Measurements from ENCODE around the gene GPR151.

Gene GPR151

DNA sequence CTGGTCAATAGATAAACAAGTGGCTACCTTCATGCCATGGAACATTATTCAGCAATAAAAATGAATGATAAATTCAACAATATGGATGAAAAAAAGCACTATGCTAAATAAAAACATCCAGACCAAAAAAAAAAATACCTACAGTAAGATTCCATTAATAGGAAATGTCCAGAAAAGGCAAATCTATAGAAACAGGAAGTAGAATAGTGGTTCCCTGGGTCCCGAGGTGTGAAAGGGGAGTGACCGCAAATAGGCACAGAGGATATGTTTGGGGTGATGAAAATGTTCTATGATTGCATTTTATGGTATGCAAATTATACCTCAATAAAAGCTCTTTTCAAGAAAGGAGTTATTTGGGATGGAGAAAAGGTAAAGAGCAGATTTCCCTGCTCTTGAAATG, 3.6 kb upstream of the GPR151 start:
- DNase-seq = no peak

DNA sequence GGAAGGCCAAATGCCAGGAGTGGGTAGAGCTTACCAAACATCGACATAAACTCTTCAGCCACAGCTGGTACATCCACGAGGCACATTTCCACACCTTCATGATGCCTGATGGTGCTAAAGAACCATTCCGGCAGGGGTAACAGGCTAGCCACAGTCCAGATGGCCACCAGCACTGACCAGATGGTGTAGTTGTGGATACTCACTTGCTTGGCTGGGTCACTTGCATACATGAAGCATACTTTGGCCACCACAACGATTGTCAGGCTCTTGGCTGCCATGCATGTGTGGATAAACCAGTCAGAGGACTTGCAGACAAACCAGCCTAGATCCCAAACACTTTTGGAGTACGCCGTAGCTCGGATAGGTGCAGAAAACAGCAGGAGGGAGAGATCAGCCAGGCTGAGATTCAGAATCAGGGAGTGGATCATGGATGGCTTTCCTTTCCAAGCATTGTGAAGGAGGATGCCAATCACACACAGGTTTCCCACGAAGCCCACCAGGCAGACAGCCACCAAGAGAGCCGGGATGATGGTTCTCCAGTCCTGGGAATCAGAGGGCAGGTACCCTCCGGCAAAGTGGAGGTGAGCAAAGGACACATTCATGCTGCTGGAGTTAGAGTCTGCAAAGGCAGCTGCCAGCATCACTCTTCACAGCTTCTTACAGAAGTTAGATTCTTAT, 378 bp downstream of the GPR151 start:
- DNase-seq = no peak

DNA sequence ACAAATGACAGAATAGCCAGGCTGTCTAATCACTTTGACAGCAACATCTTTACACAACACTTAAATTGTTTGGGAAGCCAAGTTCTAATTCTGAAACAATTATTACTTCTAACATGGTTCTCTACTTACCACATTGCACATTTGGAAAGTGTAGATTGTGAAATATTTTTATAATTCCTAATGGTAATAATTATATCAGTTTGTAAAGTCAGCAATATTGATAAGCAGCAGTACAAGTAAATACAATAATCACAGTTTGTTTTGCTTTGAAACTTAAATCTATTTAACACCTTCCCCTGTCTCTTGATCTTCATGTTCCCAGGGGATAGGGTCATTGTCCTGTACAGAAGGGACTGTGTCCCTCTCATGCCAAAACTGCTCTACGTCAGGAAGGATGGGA, 1.4 kb downstream of the GPR151 start:
- no peak for DNase-seq

DNA sequence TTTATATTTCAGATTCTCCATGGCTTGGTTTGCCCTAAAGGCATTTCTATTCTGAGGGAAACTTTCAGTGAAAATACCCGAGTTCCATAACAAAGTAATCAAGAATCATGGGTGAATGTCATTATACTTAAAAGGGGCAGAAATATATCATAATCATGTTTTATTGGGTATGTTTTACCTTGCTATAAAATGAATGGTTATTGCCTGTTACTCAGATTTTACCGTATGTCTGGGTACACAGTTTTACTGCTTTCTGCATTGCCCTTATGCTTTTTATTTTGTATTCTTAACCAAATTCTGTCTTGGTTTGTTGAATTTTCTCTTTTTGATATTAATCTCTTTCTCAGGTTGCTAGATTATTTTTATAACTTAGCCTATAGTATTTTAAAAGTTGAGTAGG, 2.5 kb downstream of the GPR151 start:
- no peak for DNase-seq

DNA sequence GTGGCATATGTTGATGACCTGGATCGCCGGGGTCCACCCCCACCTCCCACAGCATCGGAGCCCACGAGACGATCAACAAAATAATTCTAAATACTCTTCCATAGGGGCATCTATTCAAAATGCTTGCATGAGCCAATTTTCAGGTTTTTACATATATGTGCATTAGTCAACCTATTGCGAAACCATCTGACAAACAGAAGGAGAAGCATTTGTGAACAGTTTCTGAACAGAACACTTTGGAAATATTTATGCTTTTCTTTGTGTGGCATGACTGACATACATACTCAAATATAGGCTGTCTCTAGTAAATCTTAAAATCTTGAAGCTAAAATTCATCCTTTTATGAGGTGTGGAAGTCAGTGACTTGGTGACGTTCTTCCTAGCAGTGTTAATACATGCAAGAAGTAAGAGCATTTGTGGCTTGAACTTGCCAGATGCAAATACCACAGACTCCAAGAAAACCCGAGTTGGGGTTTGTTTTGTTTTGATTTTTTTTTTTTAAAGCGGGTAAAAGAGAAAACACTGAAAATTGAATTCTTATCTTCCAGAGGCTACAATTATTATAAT, 5.3 kb downstream of the GPR151 start:
- no peak for DNase-seq

DNA sequence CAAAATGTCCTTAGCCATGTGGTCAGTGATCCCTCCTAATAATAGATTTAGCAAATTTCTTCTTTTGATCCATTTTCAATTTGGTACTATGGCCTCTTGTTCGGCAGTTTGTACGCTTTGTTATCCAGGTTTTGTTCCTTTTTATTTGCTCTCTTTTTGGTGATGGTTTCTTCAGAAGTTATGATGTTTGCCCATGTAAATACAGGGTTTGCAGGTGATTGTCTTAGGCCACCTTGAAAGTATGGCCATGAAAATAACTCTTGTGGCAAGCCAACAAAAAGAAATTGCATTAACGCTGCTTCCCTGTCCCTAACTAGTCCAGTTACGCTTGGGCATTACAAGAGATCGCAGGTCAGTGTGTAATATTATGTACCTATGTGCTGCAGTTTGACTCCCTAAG, 8.6 kb downstream of the GPR151 start:
- no peak for DNase-seq

DNA sequence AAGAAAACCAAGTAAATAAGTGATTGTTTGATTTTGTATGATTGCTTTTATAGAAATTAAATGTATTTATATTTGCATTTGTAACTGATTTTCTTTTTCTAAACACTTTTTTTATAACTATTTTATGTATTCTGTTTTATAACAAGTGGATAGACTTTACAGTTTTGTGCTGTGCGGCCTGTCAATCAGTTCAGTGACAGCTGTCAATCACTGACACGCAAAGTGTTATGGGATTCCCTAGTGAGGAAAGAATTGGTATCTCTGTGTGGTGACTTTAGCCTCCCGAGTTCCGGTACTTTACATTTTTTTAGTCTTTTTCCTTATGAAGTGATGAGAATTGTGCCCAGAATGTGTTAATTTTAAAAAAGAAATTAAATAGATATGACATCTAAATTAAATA, 16.3 kb downstream of the GPR151 start:
- no peak for DNase-seq

DNA sequence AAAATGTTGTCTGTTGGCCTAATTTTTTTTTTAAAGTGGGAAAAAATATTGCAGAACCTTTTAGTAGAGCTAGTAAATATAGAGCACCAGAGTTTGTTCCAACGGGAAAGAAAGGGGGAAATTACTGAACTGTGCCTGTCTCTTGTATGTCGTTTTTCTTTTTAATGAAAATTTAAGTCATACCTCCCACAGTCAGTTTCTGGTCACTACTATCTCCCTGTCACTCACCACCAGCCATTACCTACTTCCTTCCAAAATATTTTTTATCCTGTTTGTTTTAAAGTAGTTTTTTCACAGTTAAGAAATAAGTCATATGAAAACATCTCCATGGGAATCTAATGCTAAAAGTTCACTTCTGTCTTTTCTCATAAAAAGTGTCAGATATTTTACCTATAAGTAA, 21.3 kb downstream of the GPR151 start:
- no peak for DNase-seq

DNA sequence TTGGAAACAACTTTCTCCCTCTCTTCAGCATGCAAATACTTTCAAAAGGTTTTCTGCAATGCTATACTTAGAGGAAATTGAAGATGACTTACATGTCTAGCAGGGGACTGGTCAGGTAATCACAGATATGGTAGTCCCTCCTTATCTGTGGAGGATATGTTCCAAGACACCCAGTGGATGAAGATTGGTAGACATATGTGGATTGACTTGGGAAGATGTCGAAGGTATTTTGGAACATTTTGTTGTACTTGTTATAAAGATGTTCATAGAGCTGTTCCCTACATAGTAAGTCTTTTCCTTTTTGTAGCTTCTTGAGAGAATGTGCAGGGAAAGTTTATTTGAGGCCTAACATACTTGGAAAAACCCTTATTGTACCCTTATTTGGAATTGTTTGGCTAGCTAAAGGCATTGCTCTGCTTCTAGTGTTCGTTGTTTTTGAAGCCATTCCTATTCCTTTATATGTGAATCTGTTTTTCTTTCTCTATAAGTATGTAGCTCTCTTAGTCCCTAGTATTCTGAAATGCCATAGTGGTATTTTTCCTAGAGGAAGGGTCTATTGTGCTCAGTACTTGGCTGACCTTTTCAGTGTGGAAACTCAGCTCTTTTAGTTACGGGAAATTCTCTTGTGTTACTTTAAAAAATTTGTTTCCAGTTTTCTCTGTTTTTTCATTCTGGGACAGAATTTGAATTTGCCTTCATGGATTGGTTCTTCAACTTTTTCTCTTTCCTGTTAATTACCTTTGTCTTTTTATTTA, 25.7 kb downstream of the GPR151 start:
- no peak for DNase-seq

DNA sequence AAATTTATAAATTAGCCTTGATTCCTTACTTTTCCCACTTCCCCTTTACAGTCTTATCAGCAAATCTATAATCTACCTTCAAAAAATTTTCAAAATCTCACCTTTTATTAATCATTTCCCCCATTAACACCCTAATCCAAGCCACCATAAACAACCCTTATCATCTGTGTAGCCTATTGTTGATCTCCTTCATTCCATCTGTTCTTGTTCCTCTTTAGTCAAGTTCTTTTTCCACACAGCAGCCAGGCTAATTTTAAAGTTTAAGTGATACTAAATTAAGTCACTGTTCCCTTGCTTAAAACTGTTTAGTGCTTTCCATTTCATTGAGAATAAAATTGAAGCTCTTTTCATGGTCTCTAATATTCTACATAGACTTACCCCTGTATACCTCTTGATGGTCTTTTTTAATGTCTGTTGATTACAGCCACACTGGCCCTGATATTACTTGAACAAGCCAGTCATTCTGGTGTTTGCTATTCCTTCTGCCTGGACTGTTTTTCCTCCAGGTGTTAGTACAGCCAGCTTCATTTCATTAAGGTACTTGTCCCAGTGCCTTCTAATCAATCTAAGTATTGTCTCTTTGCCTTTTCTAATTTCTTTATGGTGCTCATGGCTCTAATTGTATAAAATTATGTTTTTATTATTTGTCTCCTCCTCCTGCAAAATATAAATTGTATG, 31.1 kb downstream of the GPR151 start:
- DNase-seq = no peak

DNA sequence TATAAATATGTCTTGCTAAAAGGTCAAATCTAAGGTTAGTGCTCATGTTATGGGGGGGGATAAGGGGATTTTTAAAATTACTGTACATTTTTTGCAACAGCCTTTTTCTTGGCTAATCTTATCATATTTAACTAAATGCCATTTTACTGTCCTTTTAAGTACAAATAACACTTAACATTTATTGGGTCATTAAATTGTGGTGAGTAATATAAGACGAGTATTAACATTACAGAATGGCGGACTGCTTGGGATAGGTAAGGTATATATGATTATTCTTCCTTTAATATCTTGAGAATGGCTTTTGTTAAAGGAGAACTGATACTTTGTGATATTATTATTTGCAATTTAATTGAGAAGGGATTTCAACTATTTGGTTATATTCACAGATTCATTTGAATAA, 33.2 kb downstream of the GPR151 start:
- DNase-seq = no peak

DNA sequence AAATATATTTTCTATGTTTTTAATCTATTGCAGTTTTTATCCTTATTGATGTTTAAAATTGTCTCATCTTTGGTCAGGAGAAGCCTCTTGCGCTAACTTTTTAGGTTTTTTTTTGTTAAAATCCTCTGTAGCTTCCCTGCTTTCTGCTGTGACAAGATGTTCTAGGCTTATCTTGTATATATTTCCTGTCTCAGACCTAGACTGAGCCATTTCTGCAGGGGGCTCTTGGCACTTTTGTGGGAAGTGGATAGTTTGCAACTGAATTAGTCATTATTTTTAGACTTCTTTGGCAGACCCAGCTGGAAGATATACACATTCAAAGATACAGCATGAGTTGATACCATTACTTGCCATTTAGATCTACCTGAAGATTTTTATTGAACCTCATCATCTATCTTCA, 40.1 kb downstream of the GPR151 start:
- DNase-seq = no peak

DNA sequence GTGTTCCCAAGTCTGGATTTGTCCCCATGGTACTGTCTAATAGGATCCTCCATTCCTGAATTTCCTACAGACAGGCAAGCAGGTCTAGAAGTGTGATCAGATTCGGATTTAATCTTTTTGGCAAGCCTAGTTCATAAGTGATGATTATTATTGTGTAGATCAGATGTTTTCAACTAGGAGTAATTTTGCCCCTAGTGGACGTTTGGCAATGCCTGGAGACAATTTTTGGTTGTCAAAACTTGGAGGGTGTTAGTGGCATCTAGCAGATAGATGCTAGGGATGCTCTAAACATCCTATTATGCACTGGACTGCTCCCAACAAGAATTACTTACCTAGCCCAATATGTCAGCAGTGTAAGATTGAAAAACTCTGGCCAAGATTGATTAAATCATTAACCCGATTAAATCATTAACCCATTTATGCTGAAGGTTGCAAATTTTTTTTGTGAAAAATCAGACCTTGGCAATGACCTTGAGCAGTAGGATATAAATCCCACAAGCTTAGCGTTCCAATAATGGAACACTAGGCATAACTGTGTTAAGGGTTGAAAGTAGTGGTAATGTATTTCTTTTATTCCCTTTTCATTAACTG, 40.7 kb downstream of the GPR151 start:
- no peak for DNase-seq

DNA sequence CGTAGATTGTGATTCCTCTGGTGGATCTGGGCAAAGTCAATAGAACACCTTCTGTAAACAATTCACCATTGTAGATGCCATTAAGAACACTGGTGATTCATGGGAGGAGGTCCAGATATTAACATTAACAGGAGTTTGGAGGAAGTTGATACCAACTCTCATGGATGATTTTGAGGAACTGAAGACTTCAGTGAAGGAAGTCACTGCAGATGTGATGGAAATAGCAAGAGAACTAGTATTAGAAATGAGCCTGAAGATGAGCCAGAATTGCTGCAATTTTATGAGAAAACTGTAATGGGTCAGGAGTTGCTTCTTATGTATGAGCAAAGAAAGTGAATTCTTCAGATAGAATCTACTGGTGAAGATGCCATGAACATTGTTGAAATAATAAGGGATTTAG, 41.9 kb downstream of the GPR151 start:
- DNase-seq = no peak

DNA sequence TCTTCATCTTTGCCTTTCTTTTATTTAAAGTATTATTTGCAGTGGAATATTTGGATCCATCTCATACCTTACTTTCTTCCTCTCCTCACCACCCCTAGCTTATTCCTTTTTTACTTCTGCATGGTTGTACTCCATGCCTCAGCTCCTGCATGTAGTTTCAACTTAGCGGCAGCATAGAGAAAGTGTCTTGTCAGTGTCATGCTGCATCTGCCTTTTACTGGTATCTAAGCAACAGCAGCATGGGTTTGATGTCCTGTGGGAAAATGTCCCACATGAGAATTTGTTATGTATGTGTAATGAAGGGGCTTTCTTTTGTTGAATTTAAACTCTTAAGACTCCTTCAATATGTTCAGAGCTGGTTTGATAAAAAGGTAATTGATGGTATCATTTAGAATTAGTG, 48.2 kb downstream of the GPR151 start:
- DNase-seq = no peak

DNA sequence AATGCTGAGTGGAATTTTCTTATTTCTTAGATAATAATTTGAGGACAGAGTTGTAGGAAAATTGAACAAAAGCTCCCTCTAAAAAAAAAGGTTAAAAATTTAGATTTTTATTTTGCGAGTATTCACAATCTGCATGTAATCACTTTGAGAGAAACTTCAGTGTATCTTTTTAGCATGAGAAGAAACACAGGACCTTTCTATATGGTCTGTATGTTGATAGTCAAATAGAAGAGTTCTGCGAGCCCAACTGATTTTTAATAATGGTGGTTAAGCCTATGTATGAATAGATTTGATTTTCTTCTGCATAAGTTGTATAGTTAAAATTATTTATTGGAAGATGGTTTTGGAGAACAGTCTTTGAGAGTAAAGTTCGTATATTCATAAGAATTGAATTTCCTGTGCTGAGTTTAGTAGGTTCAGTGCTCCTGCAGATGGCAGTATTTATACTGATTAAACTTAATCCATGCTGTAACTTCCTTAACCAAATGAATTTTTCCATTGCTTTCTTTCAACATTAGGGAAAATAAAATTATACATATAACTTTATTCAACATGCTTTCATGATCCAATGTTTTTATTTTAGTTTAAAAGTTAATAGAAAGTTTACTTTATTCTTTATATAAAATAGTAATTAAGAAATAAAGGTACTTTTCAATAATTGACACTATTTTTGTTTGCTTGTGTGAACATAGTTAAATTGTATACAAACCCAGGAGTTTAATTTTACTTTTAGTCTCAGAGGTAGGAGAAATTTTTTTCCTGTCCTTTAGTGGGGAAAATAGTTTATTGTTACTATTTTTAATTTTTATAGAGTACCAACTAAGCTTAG, 49.3 kb downstream of the GPR151 start:
- no peak for DNase-seq

DNA sequence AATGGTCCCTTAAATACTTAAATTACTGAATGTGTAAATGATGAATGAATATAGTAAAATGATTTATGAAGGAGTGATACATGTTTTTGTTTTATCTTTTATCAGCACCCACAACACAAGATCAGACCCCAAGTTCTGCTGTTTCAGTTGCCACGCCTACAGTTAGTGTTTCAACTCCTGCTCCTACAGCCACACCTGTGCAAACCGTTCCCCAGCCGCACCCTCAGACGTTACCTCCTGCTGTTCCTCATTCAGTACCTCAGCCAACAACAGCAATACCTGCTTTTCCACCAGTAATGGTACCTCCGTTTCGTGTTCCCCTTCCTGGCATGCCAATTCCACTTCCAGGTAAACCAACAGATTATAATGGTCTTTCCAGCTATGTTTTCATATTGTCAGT, 52.5 kb downstream of the GPR151 start:
- no peak for DNase-seq
